AG04450 (cell line): ENCODE measurements around the gene ALOX5AP. TPM values are rescaled to one million over a fixed set of nuclear protein-coding genes. Genes with fewer than 3 reads are reported as not detected.

ENCODE experiments used
- CTCF ChIA-PET: fragments of 300-600, 350-600 bp; formaldehyde crosslinking; extraction: SDS; loops from one replicate; lab custom pipeline; 2022; ENCODE audit warnings: antibody characterized with exemption, inconsistent platforms; lab: Charles Lee
- POLR2A ChIA-PET: fragments of 350-600 bp; formaldehyde crosslinking; extraction: SDS; loops from one replicate; lab custom pipeline; 2021; ENCODE audit warnings: antibody characterized with exemption, inconsistent platforms; lab: Yijun Ruan, JAX
- DNase-seq: peaks from one replicate; pipeline ENCODE4 v3.0.0-alpha.2; 2011; ENCODE audit warnings: low read depth, low spot score
- H3K27ac ChIP-seq: one replicate; pipeline ENCODE4 v1.5.1; 2012; ENCODE audit warnings: low read depth, low read length, control low read depth
- H3K27me3 ChIP-seq: one replicate; pipeline ENCODE4 v1.6.0; 2012; ENCODE audit warnings: low read length; ENCODE audit not compliant: control insufficient read depth, insufficient read depth
- H3K4me3 ChIP-seq: 2 replicates; pipeline ENCODE4 v1.5.1; 2011; ENCODE audit warnings: mild to moderate bottlenecking, low read depth, low read length, control low read depth
- H3K9me3 ChIP-seq: 2 replicates; pipeline ENCODE4 v1.5.1; 2012; ENCODE audit warnings: low read length; ENCODE audit not compliant: control insufficient read depth, insufficient read depth
- polyA plus RNA-seq: library from polyadenylated mRNA; depleted of rRNA; stranded (reverse); fragments of >200 nt; gene quantifications from 2 replicates; pipeline ENCODE4 v1.2.3, GENCODE V29; 2011
- TF ChIP-seq, protein P1 (sequence below): IDR thresholded peaks from 2 replicates; pipeline ENCODE4 v1.5.1; 2011; ENCODE audit warnings: low read depth, low read length, control low read depth, inconsistent platforms

ALOX5AP gene
- polyA plus RNA-seq, 1 experiment: 6.4 TPM

DNA sequence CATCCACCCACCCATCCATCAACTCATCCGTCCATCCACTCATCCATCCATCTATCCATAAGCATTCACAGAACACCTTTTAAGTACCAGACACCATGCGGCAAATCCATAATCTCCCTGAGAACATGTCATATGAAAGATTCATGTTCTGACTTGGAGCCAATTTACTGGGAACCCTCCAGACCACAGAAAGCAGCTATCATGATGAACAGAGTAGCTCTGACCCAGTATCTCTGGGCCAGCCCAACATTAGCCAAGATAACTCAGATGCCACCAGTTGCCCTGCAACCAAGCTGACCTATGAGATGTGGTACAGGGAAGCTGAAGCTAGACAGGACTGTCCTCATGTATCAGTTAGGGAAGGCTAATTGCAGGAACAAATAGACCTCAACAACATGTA lies 51.3 kb downstream of the ALOX5AP start:
- no peak overlapping the region for H3K4me3 ChIP-seq
- CTCF ChIA-PET: no interaction called here
- H3K27ac ChIP-seq: no peak overlapping the region
- TF ChIP-seq, protein P1, sequence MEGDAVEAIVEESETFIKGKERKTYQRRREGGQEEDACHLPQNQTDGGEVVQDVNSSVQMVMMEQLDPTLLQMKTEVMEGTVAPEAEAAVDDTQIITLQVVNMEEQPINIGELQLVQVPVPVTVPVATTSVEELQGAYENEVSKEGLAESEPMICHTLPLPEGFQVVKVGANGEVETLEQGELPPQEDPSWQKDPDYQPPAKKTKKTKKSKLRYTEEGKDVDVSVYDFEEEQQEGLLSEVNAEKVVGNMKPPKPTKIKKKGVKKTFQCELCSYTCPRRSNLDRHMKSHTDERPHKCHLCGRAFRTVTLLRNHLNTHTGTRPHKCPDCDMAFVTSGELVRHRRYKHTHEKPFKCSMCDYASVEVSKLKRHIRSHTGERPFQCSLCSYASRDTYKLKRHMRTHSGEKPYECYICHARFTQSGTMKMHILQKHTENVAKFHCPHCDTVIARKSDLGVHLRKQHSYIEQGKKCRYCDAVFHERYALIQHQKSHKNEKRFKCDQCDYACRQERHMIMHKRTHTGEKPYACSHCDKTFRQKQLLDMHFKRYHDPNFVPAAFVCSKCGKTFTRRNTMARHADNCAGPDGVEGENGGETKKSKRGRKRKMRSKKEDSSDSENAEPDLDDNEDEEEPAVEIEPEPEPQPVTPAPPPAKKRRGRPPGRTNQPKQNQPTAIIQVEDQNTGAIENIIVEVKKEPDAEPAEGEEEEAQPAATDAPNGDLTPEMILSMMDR: no peak
- no peaks in the 10 kb centered on the region for H3K9me3 ChIP-seq
- no peaks in the 10 kb centered on the region for H3K27me3 ChIP-seq
- DNase-seq: no peak
- POLR2A ChIA-PET: no interaction called here

DNA sequence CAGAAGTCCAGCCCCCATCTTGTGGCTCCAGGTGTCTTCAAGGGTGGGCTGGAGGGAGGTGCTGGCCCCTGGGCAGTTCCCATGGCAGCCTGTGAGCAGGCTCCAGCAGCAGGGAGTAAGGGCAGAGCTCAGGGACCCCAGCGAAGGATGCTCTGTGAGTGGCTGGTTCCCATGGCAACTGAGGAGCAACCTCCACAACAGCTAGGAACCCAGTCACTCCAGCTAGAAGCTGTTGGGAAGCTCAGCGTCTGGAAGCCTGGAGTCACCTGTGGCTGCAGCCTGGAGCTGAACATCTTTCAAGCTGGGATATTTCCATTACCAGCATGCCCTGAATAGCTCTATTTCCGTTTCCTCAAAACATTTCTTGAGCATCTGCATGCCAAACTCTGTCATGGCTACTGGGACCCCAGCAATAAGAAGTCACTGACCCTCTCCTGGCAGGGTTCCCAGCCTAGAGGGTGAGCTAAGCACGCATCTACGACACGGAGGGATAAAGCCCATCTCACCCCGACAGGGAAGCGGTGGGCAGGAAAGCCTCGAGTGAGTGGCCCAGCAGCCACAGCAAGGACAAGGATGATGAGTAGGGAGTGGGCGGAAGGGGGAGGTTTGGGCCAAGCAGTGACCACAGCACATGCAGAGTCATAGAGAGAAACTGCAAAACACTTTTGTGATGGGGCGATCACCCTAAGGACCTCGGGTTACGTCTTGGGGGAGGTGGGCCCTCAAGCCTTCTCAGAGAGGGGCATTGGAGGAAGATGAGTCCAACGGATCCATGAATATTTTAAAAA lies 52.6 kb downstream of the ALOX5AP start:
- no peak overlapping the region for H3K4me3 ChIP-seq
- ChIA-PET CTCF (interaction anchor here (0.6 kb wide), 1 partner anchor 27 kb away, joined by 3 read pairs; no protein-coding TSS in a partner anchor), POLR2A (no interaction called here)
- DNase-seq: no peak
- no peak overlapping the region for H3K27ac ChIP-seq
- no peaks in the 10 kb centered on the region for H3K27me3 ChIP-seq
- TF ChIP-seq, protein P1: no peak
- no peaks in the 10 kb centered on the region for H3K9me3 ChIP-seq

DNA sequence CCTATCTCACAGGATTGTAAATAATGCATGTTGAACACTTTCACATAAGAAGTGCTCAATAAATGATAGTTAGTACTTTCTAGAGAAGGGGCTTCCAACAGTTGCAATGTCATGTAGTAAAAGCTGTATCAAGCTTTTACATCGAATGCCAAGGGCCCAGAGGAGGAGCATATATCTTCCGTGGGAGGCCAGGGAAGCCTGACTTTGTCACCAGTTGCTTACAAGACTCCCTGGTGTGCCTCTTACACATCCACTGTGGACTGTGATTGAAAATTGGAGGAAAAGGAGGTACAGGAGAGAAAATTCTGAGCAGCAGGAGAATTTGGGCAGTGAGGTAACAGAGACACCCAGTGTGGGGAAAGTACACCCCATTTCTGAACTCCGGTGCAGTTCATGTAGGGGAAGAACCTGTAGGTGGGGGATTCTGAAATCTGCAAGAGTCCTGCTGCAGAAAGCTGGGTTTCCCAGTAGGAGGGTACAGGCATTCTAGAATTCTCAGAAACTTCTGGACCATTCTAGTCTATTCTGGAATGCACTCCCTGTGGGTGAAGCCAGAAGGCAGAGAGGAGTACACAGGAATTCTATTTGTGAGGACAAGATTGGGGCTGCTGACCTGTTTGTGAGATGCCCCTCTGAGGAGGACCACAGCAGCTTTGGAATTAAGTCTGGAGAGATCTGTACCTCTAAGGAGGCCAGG lies 54.0 kb downstream of the ALOX5AP start:
- Histone ChIP-seq H3K4me3 (no peak overlapping the region), H3K27ac (no peak overlapping the region), H3K27me3 (no peaks in the 10 kb centered on the region), H3K9me3 (no peaks in the 10 kb centered on the region)
- DNase-seq: no peak
- ChIA-PET POLR2A (no interaction called here), CTCF (no interaction called here)
- TF ChIP-seq, protein P1: no peak

DNA sequence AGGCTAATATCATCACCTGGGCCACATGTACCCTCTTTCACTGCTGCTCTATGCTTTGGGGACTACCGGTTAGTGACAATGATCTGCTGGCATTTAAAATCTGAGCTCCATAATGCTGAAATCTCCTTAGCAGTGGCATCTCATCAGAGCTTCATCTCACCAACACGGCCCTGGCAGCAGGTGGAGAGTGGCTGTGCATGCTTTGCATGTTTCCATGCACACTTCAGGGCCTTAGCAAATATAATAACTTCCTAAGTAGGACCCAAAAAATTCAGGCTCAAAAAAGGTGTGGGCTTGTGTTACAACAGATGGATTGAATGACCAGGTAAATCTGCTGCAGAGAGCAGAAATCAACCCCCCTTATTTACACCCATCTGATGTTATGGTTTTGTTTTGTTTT lies 55.2 kb downstream of the ALOX5AP start:
- no peaks in the 10 kb centered on the region for H3K27me3 ChIP-seq
- no peaks in the 10 kb centered on the region for H3K9me3 ChIP-seq
- TF ChIP-seq, protein P1: no peak
- ChIA-PET CTCF (interaction anchor here (1.6 to 1.7 kb wide), 2 partner anchors 13 to 75 kb away, joined by 5 read pairs; no protein-coding TSS in a partner anchor), POLR2A (interaction anchor here (0.7 kb wide), 1 partner anchor 65 kb away, joined by 3 read pairs; no protein-coding TSS in a partner anchor)
- H3K27ac ChIP-seq: no peak overlapping the region
- no peak overlapping the region for H3K4me3 ChIP-seq
- no peak for DNase-seq
